Stimulated activated CD4-positive, alpha-beta T cell treated with anti-CD3 and anti-CD28 coated beads, TNF-alpha, amount 100 ng/mL, for 24 hours (primary cell): ENCODE results near the gene HHIPL1.

Source experiments
- DNase-seq, 3 experiments: peaks; one replicate each; pipeline ENCODE4 v3.0.0-alpha.2; 2020; ENCODE audit warnings: low read depth in 3 of 3

HHIPL1 gene

GRCh38 chr14:99689266-99690236 lies 44.6 kb downstream of the HHIPL1 start:
- no peak for DNase-seq

DNA sequence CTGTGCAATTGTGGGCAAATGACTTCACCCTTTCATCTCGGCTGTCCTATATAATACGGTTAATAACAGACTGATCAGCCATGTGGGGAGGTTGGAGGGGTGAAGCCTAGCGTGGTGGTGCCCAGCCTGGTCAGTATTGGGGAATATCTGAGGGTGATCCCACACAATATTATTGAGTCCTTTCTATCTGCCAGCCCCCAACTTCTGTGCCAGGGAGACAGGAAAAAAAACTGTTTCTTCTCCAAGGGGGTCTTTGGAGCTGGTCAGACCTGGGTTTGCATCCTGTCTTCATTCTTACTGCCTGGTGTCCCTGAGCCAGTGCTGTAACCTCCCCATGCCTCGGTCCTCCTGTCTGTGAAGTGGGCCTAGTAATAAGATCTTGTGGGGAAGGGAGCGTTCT lies 45.7 kb downstream of the HHIPL1 start:
- no peak for DNase-seq

DNA sequence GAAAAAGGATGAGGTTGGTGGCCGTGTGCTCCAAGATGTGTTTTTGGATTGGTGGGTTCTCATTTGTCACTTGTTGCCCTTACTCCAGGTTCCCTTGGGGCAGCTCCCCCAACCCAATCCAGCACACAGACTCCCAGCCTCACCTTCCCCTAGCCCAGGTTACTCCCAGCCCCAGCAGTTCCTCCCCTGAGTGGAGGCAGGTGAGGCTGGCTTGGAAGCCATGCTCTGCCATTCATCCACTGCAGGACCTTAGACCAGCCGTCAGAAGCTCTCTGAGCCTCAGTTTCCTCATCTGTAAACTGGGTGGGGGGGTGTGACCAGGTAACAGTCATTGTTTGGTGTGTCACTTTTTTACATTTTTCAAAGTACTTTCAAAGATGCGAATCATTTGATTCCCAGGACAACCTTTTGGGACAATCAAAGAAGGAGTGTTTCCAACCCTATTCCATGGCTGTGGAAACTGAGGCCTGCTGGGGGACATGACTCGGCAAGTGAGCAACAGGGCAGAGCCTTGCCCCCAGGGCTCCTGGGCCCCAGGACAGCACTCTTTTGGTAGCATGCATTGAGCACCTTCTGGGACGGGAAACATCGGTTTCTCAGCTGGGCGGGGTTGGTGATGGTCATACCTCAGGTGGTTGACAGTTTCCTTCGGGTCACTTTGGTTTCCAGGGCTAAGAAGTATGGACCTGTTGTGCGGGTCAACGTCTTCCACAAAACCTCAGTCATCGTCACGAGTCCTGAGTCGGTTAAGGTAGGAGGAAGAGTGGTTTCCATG lies 46.4 kb downstream of the HHIPL1 start:
- no peak for DNase-seq

- no peak for DNase-seq
Observed at GRCh38 chr14:99693918-99694317, 49.0 kb downstream of the HHIPL1 start.

DNA sequence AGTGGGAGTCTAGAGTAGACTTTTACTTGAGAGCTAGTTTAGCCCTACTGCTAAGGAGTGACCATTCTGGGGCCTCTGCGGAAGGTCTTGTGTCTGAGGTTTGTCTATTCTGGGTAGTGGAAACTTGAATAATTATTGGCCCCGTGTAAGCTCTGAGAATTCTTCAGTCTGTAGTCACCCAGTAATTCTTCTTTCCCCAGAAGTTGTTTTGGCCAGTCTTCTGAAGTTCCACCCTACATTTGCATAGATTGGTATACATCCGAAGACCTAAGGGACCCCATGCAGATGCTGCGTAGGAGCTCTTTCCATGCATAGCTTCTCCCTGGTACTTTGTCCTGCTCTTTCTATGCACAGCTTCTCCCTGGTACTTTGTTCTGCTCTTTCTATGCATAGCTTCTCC lies 52.0 kb downstream of the HHIPL1 start:
- no peak for DNase-seq

DNA sequence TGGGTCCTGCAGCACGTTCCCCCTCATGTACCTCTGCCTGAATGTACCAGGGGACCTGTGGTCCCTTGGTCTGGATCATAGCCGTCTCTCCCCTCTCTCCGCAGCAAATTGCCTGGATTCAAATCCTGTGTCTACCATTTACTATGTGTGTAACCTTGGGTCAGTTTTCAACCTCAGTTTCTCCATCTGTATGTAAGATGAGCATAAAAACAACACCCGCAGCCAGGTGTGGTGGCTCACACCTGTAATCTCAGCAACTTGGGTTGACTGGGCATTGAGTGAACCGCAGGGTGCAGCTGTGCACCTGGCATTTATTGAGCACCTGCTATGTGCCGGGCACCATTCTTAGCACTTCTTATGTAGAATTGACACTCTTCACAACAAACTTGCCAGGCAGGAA lies 53.3 kb downstream of the HHIPL1 start:
- DNase-seq = no peak

DNA sequence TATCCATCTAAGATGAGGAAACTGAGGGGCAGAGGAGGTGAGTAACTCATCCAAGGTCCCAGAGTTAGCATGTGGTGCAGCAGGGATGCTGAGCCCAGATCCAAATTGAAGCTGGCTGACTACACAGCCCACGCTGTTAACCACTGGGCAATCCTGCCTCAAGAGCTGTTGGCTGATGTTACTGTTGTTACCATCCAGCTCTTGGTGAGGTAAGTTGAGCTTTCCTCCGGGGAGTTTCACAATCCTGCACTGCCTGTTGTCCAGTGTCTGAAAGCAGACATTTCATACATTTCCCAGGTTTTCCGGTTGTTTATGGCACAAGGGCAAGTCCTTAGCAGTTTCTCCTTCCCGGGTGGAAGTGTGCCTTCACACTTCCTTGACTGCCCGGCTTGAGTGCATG lies 53.7 kb downstream of the HHIPL1 start:
- DNase-seq = no peak

DNA sequence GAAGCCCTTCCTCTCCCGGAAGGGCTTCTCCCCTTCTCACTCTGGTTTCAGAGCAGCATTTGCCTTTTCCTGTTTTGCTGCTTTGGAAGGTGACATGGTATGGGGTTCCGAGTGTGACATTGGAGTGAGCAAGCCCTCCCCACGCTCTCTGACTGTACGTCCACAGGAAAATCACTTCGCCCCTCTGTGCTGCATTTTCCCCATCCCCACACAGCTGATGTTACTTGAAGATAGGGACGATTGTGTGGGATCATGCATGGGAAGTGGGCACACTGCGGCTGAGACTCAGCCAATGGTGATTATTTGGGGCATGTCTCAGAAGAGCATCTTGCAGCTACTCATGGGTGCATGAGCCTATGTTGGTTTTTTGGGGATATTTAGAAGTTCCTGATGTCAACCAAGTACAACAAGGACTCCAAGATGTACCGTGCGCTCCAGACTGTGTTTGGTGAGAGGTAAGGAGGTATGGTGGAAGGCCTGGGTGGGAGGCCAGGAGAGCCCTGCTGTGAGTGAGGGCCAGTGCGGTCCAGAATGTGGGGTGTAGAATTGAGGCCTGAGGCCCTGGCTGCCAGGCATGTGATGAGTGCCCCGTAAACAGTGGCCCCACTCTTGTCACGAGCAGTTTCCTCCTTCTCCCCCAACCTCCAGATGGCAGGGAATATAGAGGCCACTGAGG lies 54.3 kb downstream of the HHIPL1 start:
- no peak for DNase-seq

DNA sequence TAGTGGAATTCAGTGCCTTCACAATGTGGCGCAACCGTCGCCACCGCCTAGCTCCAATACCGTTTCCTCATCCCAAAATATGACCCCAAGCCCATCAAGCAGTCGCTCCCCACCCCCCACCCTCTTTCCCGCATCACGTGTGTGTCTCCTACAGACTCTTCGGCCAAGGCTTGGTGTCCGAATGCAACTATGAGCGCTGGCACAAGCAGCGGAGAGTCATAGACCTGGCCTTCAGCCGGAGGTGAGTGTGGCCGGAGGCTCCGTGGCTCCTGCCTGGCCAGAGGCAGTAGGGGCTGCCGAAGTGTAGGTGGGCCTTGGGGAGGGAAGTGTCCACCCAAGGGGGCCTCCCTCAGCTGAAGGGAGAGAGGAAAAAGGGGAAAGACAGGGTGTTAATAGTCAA lies 54.9 kb downstream of the HHIPL1 start:
- DNase-seq = no peak

- no peak for DNase-seq
Observed at GRCh38 chr14:99700379-99700778, 55.5 kb downstream of the HHIPL1 start.

DNA sequence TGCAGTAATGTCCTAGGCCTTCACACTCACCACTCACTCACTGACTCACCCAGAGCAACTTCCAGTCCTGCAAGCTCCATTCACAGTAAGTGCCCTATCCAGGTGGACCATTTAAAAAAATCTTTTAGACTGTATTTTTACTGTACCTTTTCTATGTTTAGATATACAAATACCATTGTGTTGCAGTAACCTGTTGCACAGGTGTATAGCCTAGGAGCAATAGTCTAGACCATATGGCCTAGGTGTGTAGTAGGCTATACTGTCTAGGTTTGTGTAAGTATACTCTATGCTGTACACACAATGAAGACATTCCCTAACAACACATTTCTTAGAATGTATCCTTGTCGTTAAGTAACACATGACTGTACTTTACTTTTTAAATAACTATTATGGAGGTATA lies 56.3 kb downstream of the HHIPL1 start:
- DNase-seq = no peak

DNA sequence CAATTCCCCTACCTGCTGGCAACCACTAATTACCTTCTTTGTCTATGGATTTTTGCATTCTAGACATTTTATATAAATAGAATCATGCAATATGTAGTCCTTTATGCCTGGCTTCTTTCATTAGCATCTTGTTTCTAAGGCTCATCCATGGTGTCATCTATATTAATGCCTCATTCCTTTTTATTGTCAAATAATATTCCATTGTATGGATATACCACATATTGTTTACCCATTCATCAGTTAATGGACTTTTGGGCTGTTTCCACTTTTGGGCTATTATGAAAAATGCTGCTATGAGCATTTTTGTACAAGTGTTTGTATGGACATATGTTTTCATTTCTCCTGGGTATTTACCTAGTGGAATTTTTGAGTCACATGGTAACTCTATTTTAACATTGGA lies 57.2 kb downstream of the HHIPL1 start:
- DNase-seq = no peak

DNA sequence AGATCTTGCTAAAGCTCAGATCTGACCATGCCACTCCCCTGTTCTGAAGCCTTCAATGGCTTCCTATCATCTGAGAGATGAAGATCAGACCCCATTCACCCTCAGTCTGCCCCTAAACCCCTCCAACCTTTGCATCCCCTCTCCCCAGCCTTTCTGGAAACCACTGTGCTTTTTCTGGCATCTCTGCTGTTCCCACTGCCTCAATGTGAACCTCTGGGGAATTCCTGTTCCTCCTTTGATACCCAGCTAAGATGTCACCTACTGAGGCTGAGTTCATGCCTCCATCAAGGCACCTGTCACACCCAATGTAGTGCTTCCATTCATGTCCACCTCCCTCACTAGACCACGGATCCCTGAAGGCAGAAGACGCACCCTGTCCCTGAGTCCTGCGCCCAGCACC lies 58.5 kb downstream of the HHIPL1 start:
- DNase-seq = no peak

- no peak for DNase-seq
Observed at GRCh38 chr14:99704037-99704436, 59.1 kb downstream of the HHIPL1 start.

DNA sequence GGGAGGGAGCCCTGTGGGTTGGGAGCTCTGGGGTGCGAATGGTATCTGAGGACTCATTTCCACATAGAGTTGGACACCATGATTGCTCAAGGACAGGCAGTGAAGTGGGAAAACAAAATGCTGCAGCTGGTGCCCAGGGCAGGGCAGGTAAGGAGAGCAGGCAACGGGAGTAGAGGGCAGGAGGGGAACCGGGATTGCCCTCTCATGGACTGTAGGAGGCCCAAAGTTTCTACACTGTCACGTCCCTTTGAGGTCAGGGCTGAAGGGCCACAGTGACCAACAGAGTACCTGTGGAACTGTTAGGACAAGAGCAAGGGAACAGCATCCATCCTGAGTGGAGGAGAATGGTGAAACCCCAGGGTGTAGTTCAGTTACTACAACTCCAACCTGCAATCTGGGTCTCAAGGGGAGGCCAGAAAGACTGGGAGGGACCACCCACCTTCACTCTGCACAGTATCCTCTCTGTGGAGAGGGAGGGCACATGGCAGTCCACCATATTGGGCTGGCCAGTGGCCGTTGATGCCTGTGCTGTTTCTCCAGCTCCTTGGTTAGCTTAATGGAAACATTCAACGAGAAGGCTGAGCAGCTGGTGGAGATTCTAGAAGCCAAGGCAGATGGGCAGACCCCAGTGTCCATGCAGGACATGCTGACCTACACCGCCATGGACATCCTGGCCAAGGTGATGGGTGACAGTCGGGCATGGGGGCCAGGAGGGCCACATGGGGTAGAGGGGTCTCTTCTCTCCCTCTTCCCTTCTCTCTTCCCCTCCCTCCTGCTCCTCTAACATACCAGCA lies 61.4 kb downstream of the HHIPL1 start:
- no peak for DNase-seq

DNA sequence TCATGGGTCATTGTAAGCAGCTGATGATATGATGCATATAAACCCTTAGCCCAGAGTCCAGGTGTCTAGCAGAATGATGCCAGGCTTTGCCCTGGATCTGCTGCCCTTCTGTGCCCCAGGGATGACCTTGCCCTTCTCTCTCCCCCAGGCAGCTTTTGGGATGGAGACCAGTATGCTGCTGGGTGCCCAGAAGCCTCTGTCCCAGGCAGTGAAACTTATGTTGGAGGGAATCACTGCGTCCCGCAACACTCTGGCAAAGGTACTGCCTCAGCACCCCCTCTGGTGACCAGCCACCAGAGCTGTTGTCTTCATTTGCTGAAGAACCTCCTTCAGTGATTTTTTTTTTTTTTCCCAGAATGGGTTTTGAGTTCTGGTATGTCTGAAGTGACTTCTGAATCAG lies 62.5 kb downstream of the HHIPL1 start:
- DNase-seq = no peak

DNA sequence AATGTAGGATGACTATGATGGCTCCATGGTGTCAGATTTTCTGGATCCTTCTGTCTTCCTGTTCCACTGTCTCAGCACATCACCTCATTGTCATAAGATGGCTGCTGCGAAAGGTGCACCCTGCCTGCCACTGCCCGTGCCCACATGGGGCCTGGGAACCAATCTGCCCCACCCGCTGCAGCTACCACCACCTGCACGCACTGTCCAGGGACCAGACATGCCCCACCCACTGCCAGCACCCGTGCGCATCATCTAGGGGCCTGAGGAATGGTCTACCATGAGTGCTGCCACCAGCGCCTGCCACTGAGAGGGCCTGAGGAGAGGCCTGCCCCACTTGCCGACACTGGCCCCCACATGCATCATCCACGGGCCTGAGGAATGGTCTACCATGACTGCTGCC lies 63.0 kb downstream of the HHIPL1 start:
- no peak for DNase-seq

DNA sequence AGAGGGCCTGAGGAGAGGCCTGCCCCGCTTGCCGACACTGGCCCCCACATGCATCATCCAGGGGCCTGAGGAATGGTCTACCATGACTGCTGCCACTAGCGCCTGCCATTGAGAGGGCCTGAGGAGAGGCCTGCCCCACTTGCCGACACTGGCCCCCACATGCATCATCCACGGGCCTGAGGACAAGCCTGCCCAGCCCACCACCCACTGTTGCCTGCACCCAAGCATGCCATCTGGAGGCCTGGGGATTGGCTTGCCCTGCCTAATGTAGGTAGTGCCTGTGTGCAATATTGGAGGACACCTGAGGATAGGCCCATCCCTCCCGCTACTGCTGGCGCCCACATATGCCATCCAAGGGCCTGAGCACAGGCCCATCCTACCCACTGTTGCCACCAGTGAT lies 63.5 kb downstream of the HHIPL1 start:
- DNase-seq = no peak

DNA sequence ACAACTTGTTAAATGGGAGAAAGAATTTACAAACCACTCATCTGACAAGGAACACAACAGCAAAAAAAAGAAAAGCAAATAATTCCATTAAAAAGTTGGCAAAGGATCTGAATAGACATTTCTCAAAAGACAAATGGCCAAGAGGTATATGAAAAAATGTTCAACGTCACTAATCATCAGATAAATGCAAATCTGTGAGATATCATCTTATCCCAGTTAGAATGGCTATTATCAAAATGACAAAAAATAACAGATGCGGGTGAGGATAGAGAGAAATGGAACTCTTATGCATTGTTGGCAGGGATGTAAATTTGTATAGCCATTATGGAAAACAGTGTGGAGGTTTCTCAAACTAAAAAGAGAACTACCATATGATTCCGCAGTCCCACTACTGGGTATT lies 69.0 kb downstream of the HHIPL1 start:
- no peak for DNase-seq

DNA sequence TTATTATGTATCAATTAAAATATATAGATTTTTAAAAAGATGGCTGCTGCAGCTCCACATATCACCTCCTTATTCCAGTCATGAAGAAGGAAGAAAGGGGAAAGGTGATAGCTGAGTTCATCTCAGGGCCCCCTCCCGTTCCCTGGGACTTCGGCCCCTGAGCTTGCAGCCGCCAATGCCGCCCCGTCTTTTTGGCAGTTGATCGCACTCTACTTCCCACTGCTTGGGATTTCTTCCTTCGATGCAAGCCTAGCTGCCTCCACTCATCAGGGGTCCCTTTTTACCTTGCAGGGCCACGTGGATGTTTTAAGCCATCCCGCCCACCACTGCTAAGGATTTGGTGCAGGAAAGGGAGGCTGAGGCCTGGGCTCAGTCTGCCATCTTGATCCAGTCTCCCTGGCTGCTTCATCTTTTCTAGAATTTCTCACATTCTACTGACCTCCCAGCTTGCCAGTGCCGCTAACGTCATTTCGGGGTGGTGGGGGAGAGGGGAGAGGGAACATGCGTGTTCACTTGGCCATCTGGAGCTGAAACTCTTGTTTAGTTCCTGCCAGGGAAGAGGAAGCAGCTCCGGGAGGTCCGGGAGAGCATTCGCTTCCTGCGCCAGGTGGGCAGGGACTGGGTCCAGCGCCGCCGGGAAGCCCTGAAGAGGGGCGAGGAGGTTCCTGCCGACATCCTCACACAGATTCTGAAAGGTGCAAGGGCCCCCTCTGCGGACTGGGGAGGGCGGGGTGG lies 70.5 kb downstream of the HHIPL1 start:
- DNase-seq = no peak
